GM08714 (cell line): ENCODE measurements around the gene LATS2.

ENCODE experiments used
- H3K4me3 ChIP-seq: fragments of 200-500 bp; sonication (Bioruptor generic); 2 replicates; pipeline ENCODE4 v1.5.1; 2014; ENCODE audit warnings: mild to moderate bottlenecking, low read length, inconsistent platforms
- ZNF274 ChIP-seq: IDR thresholded peaks from 2 replicates; pipeline ENCODE4 v1.6.1; 2012; ENCODE audit warnings: mild to moderate bottlenecking, low read depth, low read length

Gene LATS2

GRCh38 chr13:21047087-21047486 lies 14.3 kb downstream of the LATS2 start:
- no peak overlapping the region for H3K4me3 ChIP-seq
- no peak for TF ChIP-seq ZNF274

DNA sequence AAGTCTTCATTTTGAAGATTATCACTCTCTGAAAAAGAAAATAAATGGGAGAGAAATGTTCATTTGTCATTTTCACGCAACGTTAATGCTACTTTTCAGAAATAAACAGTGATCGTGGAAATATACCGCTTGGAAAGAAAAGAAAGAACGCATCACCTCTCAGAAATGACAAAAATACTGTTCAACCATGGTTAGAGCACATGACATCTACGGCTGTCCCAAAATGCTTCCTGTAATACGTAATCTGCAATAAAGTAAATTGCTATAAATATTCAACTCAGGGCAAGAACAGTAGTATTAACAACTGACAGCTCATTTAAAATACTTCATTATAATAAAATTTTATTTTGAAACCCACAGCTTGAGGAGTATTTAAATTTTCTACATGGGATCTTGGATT lies 15.2 kb downstream of the LATS2 start:
- TF ChIP-seq ZNF274 = no peak
- no peak overlapping the region for H3K4me3 ChIP-seq

DNA sequence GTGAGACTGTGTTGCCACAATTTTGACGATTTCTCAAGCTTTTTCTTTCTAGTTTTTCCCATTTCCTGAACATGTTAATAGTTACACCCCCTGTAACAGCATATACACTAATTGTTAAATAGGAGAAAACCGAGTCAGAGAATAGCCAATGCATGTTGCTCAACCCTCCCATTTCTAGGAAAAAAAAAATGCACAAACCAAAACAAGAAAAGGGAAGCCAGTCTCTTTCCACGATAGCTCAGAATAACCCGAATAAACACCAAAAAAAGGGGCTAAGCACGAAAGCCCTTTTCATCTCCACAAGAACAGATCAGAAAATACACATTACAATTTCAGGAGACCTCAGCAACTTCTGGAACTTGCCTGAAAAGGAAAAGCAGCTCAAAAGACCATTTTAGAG lies 16.3 kb downstream of the LATS2 start:
- no peak for TF ChIP-seq ZNF274

DNA sequence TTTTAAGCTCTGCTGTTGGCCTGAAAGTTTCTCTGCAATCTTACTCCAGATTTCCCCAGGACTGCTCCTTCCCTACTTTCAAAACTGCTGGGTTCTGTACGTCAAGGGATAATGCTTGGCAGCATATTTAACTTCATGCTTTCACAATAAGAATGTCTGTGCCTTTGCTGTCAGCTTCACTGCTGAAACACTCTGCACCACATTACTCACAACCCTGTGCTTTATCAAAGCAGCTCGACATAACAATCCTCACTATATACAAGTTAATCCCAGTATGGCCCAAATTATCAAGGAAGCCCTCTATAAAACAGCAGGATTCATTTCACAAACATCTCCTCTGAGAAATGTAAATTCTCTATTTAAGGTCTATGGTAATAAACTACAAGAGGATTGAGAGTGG lies 17.5 kb downstream of the LATS2 start:
- no peak overlapping the region for H3K4me3 ChIP-seq
- no peak for TF ChIP-seq ZNF274

More for the DNA sequence above, 16.3 kb downstream of the LATS2 start:
- H3K4me3 ChIP-seq = no peak overlapping the region

DNA sequence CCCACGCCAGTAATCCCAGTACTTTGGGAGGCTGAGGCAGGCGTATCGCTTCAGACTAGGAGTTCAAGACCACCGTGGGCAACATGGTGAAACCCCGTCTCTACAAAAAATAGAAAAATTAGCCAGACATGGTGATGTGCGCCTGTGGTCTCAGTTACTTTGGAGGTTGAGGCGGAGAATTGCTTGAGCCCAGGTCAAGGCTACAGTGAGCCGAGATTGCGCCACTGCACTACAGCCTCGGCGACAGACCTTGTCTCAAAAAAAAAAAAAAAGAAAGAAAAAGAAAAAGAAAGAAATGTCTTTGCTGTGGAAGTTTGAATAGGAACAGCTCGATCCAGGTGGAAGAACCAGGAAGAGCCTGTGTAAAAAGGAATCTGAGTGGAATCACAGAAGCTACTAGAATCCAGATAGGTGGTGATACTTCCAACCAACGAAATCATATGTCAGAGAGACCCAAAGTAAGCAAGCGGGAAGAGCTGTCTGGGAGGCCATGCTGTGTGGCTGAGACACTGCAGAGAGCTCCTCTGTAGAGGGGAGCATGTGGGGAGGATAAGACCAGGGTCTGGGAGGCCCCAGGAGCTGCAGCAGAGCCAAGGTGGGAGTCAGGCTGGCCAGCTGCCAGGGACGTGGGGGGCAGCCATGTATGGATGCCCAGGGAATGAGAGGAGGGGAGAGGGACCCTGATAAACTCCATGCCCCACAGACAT lies 21.1 kb downstream of the LATS2 start:
- no peak overlapping the region for H3K4me3 ChIP-seq
- TF ChIP-seq ZNF274 = no peak

DNA sequence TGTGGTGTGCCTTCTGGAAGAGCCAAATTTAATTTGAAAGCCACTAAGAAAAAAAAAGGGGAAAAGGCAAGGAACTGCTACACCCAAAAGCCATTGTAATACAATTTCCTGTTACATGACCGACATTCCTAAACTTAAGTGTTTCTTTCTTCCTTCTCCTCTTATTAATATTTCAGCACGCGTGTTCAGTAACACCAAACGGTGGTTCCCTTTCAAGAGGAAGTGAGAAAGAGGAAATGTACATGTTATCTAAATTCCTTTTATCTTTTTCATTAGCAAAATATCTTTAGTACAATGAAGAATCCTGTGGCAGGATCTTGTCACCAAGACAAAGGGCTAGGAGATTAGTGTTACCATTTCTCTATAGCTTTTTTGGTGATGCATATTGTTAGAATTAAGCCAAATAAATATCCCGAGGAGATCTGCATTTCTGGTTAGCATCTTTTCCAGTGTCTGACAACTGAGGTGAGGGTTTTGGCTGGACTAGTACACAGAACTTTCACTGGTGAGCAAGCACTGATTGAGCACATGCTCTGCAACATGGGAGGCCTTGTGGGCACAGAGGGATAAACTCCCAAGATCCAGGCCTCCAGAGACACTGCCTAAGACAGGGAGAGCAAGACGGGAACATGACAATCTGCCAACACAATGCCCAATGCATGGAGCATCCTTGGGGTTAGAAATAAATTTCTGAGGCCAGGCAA lies 22.1 kb downstream of the LATS2 start:
- no peak overlapping the region for H3K4me3 ChIP-seq
- no peak for TF ChIP-seq ZNF274

GRCh38 chr13:21037656-21038055 lies 23.7 kb downstream of the LATS2 start:
- no peak overlapping the region for H3K4me3 ChIP-seq
- no peak for TF ChIP-seq ZNF274

DNA sequence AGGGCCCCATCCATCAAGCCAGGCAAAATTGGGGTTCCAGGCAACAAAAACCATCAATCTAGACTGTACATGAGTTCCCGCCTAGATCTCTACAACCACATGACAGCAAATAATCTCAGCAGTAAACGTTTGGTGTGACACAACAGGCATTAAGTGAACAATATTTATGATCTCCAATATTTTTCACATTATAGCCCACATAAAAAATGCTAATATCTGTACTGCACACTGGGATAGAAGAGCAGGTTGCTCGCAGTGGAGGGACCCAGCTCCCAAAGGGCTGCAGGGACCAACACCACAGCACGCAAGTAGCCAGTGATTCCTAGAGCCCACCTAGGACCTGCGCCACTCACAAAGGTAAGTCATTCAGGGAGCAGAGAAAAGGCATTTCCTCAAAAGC lies 25.9 kb downstream of the LATS2 start:
- no peak for TF ChIP-seq ZNF274
- H3K4me3 ChIP-seq = no peak overlapping the region

DNA sequence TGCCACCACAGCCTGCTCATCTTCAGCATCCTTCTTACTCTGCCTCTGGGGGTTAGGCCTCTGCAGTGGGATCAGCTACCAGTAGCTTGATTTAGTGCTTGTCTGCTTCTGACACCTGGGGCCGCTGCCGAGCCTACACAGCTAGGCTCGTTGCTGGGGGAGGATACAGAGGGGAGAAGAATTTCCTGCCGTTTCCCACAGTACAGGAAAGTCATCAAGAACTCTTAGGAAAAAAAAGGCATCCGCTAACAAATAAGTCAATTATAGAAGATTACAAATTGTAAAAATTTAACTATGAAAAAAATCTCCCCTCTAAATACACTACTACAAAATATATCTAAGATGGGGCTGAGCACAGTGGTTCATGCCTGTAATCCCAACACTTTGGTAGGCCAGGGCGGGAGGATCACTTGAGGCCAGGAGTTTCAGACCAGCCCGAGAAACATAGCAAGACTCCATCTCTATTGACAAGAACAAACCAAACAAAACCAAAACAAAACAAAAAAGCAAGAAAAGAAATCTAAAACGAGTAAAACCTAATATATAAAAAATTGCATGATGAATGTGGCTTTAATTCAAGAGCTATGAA lies 26.7 kb downstream of the LATS2 start:
- TF ChIP-seq ZNF274 = no peak
- H3K4me3 ChIP-seq = no peak overlapping the region

- H3K4me3 ChIP-seq = no peak overlapping the region
- TF ChIP-seq ZNF274 = no peak
These were observed 27.4 kb downstream of the LATS2 start for GRCh38 chr13:21033856-21034602.

DNA sequence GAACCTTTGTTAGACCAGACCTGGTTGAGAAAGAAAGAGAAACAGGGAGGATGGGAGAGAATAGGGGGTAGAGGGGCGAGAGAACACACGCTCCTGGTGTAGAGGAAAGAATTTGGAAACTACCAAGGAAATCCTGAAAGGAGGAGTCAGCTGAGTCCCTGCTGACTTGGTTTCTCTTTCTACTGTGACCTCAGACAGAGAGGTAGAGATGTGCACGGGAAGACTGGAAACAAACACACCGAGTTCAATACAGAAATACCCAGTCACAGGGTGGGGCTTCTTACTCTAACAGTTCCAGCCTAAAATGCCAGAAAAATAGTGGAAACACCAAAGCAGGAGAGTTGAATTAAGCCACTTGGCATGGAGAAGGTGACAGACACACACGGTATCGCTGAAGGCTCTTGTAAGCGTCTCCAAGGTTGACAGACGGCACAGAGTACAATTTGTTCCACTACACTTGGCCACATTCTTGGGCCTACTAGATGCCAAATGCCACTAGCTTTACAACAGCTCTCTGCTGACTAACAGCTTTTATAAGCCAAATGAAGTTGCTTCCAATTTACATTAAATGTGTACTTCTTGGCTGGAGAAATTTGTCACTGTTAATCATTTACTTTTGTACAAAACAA lies 28.1 kb downstream of the LATS2 start:
- no peak for TF ChIP-seq ZNF274
- H3K4me3 ChIP-seq = no peak overlapping the region

- no peak overlapping the region for H3K4me3 ChIP-seq
- no peak for TF ChIP-seq ZNF274
These were observed 28.7 kb downstream of the LATS2 start for GRCh38 chr13:21032656-21033055.

GRCh38 chr13:21031594-21032275 lies 29.7 kb downstream of the LATS2 start:
- no peak overlapping the region for H3K4me3 ChIP-seq
- no peak for TF ChIP-seq ZNF274

DNA sequence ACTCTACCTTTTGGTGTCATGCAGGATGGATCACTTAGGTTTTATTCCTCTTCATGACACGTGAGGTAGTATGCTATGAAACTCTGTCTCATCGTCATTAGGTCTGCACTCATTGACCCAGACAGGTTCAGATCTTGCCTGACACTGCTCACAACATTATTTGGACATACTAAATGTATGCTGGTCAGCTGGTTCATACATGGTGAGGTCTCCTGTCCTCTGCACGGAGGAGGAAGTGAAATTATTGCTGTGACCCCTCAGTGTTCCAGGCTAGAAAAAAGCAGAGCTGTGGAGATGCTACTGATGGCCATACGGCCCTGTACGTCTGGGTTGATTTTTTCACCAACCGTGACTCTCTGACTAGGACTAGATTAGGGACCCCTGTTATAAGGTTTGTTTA lies 35.8 kb downstream of the LATS2 start:
- no peak for TF ChIP-seq ZNF274
- no peak overlapping the region for H3K4me3 ChIP-seq
